ENCODE results near the gene TM4SF5. TPM values are rescaled to one million over a fixed set of nuclear protein-coding genes. Genes with fewer than 3 reads are reported as not detected.

The TM4SF5 gene
- total RNA-seq, 2 experiments from 2014 or later, result not detected

GRCh38 chr17:4743898-4744297, 27.8 kb upstream of the TM4SF5 start:
- CTCF ChIA-PET, result no interaction called here
- POLR2A ChIA-PET, result interaction anchor here (0.6 kb wide), 1 partner anchor 900 kb away, joined by 3 read pairs; no protein-coding TSS in a partner anchor

- POLR2A ChIA-PET, result no interaction called here
- CTCF ChIA-PET, result interaction anchor here (1.0 kb wide), 1 partner anchor 45 kb away, joined by 3 read pairs; no protein-coding TSS in a partner anchor
Measured at GRCh38 chr17:4744999-4745969, 26.4 kb upstream of the TM4SF5 start.

GRCh38 chr17:4747847-4748246, 23.8 kb upstream of the TM4SF5 start:
- ChIA-PET POLR2A (no interaction called here), CTCF (interaction anchor here (0.7 kb wide), 1 partner anchor 23 kb away, joined by 3 read pairs; no protein-coding TSS in a partner anchor)

GRCh38 chr17:4748686-4749085, 23.0 kb upstream of the TM4SF5 start:
- POLR2A ChIA-PET, result no interaction called here
- CTCF ChIA-PET, result interaction anchor here (0.9 kb wide), 1 partner anchor 41 kb away, joined by 4 read pairs; no protein-coding TSS in a partner anchor

GRCh38 chr17:4750606-4751005, 21.1 kb upstream of the TM4SF5 start:
- CTCF ChIA-PET, result no interaction called here
- POLR2A ChIA-PET, result no interaction called here

- ChIA-PET CTCF (no interaction called here), POLR2A (no interaction called here)
Measured at GRCh38 chr17:4751932-4752331, 19.8 kb upstream of the TM4SF5 start.

GRCh38 chr17:4753392-4753791, 18.3 kb upstream of the TM4SF5 start:
- ChIA-PET CTCF (no interaction called here), POLR2A (no interaction called here)

- CTCF ChIA-PET, result no interaction called here
Measured at GRCh38 chr17:4759776-4760236, 11.9 kb upstream of the TM4SF5 start.

GRCh38 chr17:4764595-4764994, 7.1 kb upstream of the TM4SF5 start:
- CTCF ChIA-PET, result no interaction called here
- POLR2A ChIA-PET, result no interaction called here

More at GRCh38 chr17:4759776-4760236, 11.9 kb upstream of the TM4SF5 start:
- POLR2A ChIA-PET, result no interaction called here

- ChIA-PET POLR2A (no interaction called here), CTCF (interaction anchor here (0.6 kb wide), 1 partner anchor 119 kb away, joined by 4 read pairs; no protein-coding TSS in a partner anchor)
Measured at GRCh38 chr17:4766201-4766600, 5.5 kb upstream of the TM4SF5 start.

- ChIA-PET CTCF (interaction anchor here (0.6 kb wide), 1 partner anchor 119 kb away, joined by 4 read pairs; no protein-coding TSS in a partner anchor), POLR2A (no interaction called here)
Measured at GRCh38 chr17:4766723-4767122, 5.0 kb upstream of the TM4SF5 start.

- CTCF ChIA-PET, result no interaction called here
- POLR2A ChIA-PET, result interaction anchor here (0.6 kb wide), 1 partner anchor 506 kb away, joined by 6 read pairs; no protein-coding TSS in a partner anchor
Measured at GRCh38 chr17:4768298-4768697, 3.4 kb upstream of the TM4SF5 start.

- ChIA-PET POLR2A (no interaction called here), CTCF (no interaction called here)
Measured at GRCh38 chr17:4769628-4770027, 2.1 kb upstream of the TM4SF5 start.

- ChIA-PET POLR2A (no interaction called here), CTCF (interaction anchor here (2.1 kb wide), 1 partner anchor 18 kb away, joined by 5 read pairs; no protein-coding TSS in a partner anchor)
Measured at GRCh38 chr17:4772235-4772613, 538 bp downstream of the TM4SF5 start.

GRCh38 chr17:4777969-4778760, 6.5 kb downstream of the TM4SF5 start:
- POLR2A ChIA-PET, result no interaction called here

GRCh38 chr17:4780325-4780955, 8.8 kb downstream of the TM4SF5 start:
- ChIA-PET CTCF (interaction anchor here (2.5 kb wide), 1 partner anchor 9 kb away, joined by 7 read pairs; the partner anchor contains the start of gene GLTPD2), POLR2A (no interaction called here)

More at GRCh38 chr17:4777969-4778760, 6.5 kb downstream of the TM4SF5 start:
- CTCF ChIA-PET, result interaction anchor here (0.9 kb wide), 2 partner anchors 12 to 46 kb away, joined by 3 to 5 read pairs; no protein-coding TSS in a partner anchor

GRCh38 chr17:4782652-4783051, 11.0 kb downstream of the TM4SF5 start:
- CTCF ChIA-PET, result interaction anchor here (0.8 to 1.3 kb wide), 2 partner anchors 13 to 109 kb away, joined by 4 to 6 read pairs; partner anchors contain the start of gene PSMB6
- POLR2A ChIA-PET, result no interaction called here

- CTCF ChIA-PET, result interaction anchor here (1.0 kb wide), 2 partner anchors 53 to 103 kb away, joined by 3 read pairs; no protein-coding TSS in a partner anchor
- POLR2A ChIA-PET, result no interaction called here
Measured at GRCh38 chr17:4785311-4786105, 13.8 kb downstream of the TM4SF5 start.

Data from activated CD8-positive, alpha-beta memory T cell treated with anti-CD3 and anti-CD28 coated beads for 36 hours (primary cell).